Measurements from ENCODE around the gene HRH1. TPM values are rescaled to one million over a fixed set of nuclear protein-coding genes. Genes with fewer than 3 reads are reported as not detected.
"Not testable (repeated sequence)": the region's sequence is repeated elsewhere in the genome, so short reads cannot be mapped to it uniquely, and the experiment has no call there.

Gene HRH1, protein sequence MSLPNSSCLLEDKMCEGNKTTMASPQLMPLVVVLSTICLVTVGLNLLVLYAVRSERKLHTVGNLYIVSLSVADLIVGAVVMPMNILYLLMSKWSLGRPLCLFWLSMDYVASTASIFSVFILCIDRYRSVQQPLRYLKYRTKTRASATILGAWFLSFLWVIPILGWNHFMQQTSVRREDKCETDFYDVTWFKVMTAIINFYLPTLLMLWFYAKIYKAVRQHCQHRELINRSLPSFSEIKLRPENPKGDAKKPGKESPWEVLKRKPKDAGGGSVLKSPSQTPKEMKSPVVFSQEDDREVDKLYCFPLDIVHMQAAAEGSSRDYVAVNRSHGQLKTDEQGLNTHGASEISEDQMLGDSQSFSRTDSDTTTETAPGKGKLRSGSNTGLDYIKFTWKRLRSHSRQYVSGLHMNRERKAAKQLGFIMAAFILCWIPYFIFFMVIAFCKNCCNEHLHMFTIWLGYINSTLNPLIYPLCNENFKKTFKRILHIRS
- total RNA-seq, result 28.6 and 30.3 TPM in 2 replicates
- long read RNA-seq, full-length matches to known transcripts, result 261 of 323 reads
- long read RNA-seq, partial matches to known transcripts, result 26 of 323 reads
- long read RNA-seq, other reads (novel, unspliced or antisense), result 36 of 323 reads

DNA sequence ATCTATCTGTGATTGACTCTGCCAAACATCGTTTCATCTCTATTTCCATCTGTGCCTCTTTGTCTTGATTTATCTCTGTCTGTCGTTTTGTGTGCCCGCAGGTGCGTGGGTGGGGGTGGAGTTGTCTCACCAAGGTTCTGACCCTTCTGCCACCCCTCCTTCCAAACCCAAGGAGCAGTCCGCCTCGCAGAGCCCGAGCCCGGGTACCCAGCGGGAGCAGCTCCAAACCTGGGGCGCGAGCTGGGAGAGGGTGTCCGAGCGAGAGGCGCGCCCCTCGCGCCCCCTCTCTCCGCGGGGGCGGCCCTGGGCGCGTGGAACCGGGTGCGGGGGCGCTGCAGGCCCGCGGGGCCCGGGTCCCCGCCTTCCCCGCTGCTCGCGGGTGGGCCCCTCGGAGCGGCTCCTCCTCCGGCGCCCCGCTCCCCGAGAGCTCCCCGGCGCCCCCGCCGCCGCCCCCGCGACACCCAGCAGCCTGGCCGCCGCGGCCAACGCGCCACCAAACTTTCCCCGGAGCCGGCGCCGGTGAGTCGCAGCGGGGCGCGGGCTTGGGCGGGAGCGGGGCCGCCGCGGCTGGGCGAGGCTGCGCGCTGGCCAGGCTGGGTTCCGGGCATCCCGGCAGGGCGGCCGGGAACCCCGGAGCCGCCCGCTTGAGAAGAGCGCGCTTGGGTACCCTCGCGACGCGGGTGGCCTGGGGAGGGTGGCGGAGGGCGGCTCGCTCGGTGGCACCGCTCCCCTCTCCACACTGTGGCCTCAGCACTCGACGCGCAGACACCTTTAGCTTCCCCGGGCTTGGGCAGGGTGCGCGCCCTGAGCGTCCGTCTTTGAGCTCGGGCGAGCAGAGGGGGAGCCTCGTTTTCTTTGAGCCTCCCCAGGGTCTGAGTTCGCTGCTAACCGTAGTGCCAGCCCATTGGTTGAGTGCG lies at the start of gene HRH1:
Gene HRH1 (plus strand): TSS at position 458 of the 917 bp plus-strand sequence. CDS start 104,545 bp downstream, outside the sequence.
- DNase-seq (ENCODE audit: extremely low spot score, unreplicated experiment), result no peak
- H3K4me1 Mint-ChIP-seq (ENCODE audit: unreplicated experiment), result peaks cover 54% of the 10 kb centered on the region
- H3K4me3 Mint-ChIP-seq (ENCODE audit: unreplicated experiment), result peak within 1 kb of the TSS; percentile 87
- TF ChIP-seq, protein P1, sequence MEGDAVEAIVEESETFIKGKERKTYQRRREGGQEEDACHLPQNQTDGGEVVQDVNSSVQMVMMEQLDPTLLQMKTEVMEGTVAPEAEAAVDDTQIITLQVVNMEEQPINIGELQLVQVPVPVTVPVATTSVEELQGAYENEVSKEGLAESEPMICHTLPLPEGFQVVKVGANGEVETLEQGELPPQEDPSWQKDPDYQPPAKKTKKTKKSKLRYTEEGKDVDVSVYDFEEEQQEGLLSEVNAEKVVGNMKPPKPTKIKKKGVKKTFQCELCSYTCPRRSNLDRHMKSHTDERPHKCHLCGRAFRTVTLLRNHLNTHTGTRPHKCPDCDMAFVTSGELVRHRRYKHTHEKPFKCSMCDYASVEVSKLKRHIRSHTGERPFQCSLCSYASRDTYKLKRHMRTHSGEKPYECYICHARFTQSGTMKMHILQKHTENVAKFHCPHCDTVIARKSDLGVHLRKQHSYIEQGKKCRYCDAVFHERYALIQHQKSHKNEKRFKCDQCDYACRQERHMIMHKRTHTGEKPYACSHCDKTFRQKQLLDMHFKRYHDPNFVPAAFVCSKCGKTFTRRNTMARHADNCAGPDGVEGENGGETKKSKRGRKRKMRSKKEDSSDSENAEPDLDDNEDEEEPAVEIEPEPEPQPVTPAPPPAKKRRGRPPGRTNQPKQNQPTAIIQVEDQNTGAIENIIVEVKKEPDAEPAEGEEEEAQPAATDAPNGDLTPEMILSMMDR (IDR thresholded peaks at IDR 0.05), result no peak
- H3K36me3 Mint-ChIP-seq (ENCODE audit: unreplicated experiment), result no peaks in the 10 kb centered on the region
- H3K27ac Mint-ChIP-seq (ENCODE audit: unreplicated experiment), result peak within 1 kb of the TSS; percentile 93
- H3K9me3 Mint-ChIP-seq (ENCODE audit: unreplicated experiment), result no peaks in the 10 kb centered on the region
- no peaks in the 10 kb centered on the region for H3K27me3 Mint-ChIP-seq (ENCODE audit: unreplicated experiment)

DNA sequence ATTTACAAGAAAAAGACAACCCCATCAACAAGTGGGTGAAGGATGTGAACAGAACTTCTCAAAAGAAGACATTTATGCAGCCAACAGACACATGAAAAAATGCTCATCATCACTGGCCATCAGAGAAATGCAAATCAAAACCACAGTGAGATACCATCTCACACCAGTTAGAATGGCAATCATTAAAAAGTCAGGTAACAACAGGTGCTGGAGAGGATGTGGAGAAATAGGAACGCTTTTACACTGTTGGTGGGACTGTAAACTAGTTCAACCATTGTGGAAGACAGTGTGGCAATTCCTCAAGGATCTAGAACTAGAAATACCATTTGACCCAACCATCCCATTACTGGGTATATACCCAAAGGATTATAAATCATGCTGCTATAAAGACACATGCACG lies 41.0 kb upstream of the HRH1 start:
- peaks cover 31% of the 10 kb centered on the region for H3K27me3 Mint-ChIP-seq (ENCODE audit: unreplicated experiment)
- not testable (repeated sequence) for H3K4me1 Mint-ChIP-seq (ENCODE audit: unreplicated experiment); H3K9me3 Mint-ChIP-seq (ENCODE audit: unreplicated experiment); H3K36me3 Mint-ChIP-seq (ENCODE audit: unreplicated experiment); H3K4me3 Mint-ChIP-seq (ENCODE audit: unreplicated experiment); DNase-seq (ENCODE audit: extremely low spot score, unreplicated experiment); H3K27ac Mint-ChIP-seq (ENCODE audit: unreplicated experiment)

DNA sequence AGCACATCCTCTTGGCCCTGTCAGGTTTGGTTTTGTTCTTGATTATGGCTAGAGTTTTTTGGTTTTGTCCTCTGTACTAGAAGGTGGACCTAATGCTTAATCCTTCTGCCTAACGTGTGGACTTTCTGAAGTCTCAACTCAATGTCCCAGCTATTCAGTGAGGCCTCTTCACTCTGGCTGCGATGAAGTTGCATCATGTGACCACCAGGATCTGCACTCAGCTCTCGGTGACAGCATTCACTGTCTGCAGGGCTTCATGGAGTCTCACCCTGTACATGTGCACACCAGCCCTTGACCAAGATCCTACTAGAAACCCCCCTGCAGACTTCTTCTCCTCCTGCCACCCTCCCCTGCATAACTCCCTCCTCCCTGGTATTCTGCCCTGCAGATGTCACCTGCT lies 38.7 kb upstream of the HRH1 start:
- Mint-ChIP-seq H3K4me3 (ENCODE audit: unreplicated experiment) (no peak overlapping the region), H3K27ac (ENCODE audit: unreplicated experiment) (no peak overlapping the region), H3K9me3 (ENCODE audit: unreplicated experiment) (peaks cover 7% of the 10 kb centered on the region), H3K27me3 (ENCODE audit: unreplicated experiment) (peaks cover 14% of the 10 kb centered on the region), H3K4me1 (ENCODE audit: unreplicated experiment) (peaks cover 10% of the 10 kb centered on the region), H3K36me3 (ENCODE audit: unreplicated experiment) (no peaks in the 10 kb centered on the region)
- DNase-seq (ENCODE audit: extremely low spot score, unreplicated experiment), result no peak
- TF ChIP-seq, protein P1 (IDR thresholded peaks at IDR 0.05), result no peak

DNA sequence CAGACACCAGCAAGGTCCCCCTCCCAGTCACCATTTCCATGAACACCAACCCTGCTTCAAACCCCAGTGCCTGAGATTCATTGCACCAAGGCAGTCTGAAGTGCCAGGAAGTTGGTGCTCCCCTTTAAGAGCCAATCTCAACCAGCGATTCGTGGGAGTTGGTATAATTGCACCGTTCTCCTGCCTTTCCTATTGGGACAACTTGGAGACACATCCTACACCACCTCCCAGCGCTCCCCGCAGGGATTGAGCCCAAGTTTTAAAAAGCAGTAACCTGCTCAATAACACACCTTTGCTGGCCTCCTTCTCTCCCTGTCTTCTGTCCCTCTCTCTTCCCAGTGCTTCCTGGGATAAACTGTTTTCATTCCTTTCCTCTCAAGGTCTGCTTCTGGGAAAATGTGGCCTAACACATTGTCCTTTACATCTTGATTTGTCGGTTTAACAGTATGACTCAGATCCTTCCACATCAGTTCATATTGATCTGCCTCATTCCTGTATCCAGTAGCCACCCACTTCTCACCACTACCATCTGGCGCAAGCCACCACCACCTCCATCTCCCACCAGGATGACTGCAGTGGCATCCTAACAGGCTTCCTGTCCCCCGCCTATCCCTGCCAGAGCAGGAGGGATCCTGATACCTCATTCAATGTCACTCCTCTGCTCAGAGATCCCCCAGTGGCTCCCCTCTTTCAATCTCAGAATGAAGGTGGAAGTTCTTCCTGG lies 37.8 kb upstream of the HRH1 start:
- H3K4me3 Mint-ChIP-seq (ENCODE audit: unreplicated experiment), result no peak overlapping the region
- H3K36me3 Mint-ChIP-seq (ENCODE audit: unreplicated experiment), result no peaks in the 10 kb centered on the region
- DNase-seq (ENCODE audit: extremely low spot score, unreplicated experiment), result no peak
- H3K9me3 Mint-ChIP-seq (ENCODE audit: unreplicated experiment), result peaks cover 7% of the 10 kb centered on the region
- H3K4me1 Mint-ChIP-seq (ENCODE audit: unreplicated experiment), result peaks cover 12% of the 10 kb centered on the region
- no peak overlapping the region for H3K27ac Mint-ChIP-seq (ENCODE audit: unreplicated experiment)
- peaks cover 7% of the 10 kb centered on the region for H3K27me3 Mint-ChIP-seq (ENCODE audit: unreplicated experiment)
- TF ChIP-seq, protein P1 (IDR thresholded peaks at IDR 0.05), result no peak

DNA sequence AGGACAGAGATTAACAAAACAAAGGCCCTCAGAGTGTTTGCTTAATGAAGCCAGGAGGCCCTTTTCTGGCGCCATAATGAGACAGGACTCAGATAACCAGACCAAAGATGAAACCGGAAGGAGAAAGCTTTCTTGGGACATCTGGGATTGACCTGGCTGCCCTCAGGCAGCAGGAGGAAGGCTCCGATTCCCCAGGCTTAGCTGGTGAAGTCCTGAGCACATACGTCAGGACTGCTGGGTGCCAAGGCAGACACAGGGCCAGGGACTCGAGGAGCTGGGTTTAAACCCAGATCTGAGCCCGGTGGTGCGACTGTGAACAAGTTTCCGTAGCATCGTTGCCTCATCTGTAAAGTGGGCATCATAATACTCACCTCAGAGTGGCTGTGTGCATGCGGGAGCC lies 36.7 kb upstream of the HRH1 start:
- no peak overlapping the region for H3K27ac Mint-ChIP-seq (ENCODE audit: unreplicated experiment)
- H3K4me1 Mint-ChIP-seq (ENCODE audit: unreplicated experiment), result peaks cover 12% of the 10 kb centered on the region
- no peaks in the 10 kb centered on the region for H3K36me3 Mint-ChIP-seq (ENCODE audit: unreplicated experiment)
- DNase-seq (ENCODE audit: extremely low spot score, unreplicated experiment), result no peak
- H3K27me3 Mint-ChIP-seq (ENCODE audit: unreplicated experiment), result peaks cover 2% of the 10 kb centered on the region
- TF ChIP-seq, protein P1 (IDR thresholded peaks at IDR 0.05), result no peak
- peaks cover 10% of the 10 kb centered on the region for H3K9me3 Mint-ChIP-seq (ENCODE audit: unreplicated experiment)
- H3K4me3 Mint-ChIP-seq (ENCODE audit: unreplicated experiment), result no peak overlapping the region

Measured in osteocyte (in vitro differentiated cells).